RWPE2 (cell line): ENCODE measurements around the gene NBPF1.
A peak's percentile ranks its signal among the peaks of the same experiment; 100 is the strongest.
"Not testable (repeated sequence)": the region's sequence is repeated elsewhere in the genome, so short reads cannot be mapped to it uniquely, and the experiment has no call there.

Source experiments
- ATAC-seq: fragments of 200-7000 bp; cut with Tn5 transposase; 3 replicates; pipeline ENCODE4 v1.9.1; 2021; ENCODE audit warnings: low read depth
- DNase-seq: peaks from one replicate; pipeline ENCODE4 v3.0.0-alpha.2; 2020; ENCODE audit warnings: low spot score
- H3K27ac ChIP-seq: fragments of 450-650 bp; 2 replicates; pipeline ENCODE4 v1.5.1; 2017; ENCODE audit warnings: mild to moderate bottlenecking; ENCODE audit not compliant: poor library complexity, severe bottlenecking
- H3K27me3 ChIP-seq: fragments of 250-450 bp; sonication (Bioruptor Pico); 2 replicates; pipeline ENCODE4 v1.5.1; 2021; ENCODE audit warnings: mild to moderate bottlenecking, moderate library complexity; ENCODE audit not compliant: insufficient read depth, poor library complexity, severe bottlenecking
- H3K36me3 ChIP-seq: fragments of 250-450 bp; sonication (Bioruptor Pico); 2 replicates; pipeline ENCODE4 v1.5.1; 2020; ENCODE audit warnings: low read depth, mild to moderate bottlenecking, moderate library complexity
- H3K4me1 ChIP-seq: fragments of 250-450 bp; sonication (Bioruptor Pico); 2 replicates; pipeline ENCODE4 v1.5.1; 2021; ENCODE audit warnings: mild to moderate bottlenecking, moderate library complexity; ENCODE audit not compliant: insufficient read depth, poor library complexity, severe bottlenecking
- H3K4me3 ChIP-seq: fragments of 250-450 bp; sonication (Bioruptor Pico); 2 replicates; pipeline ENCODE4 v1.5.1; 2021; ENCODE audit warnings: mild to moderate bottlenecking, moderate library complexity; ENCODE audit not compliant: severe bottlenecking
- H3K9me3 ChIP-seq: fragments of 250-450 bp; sonication (Bioruptor Pico); 2 replicates; pipeline ENCODE4 v1.5.1; 2021; ENCODE audit warnings: mild to moderate bottlenecking, moderate library complexity; ENCODE audit not compliant: severe bottlenecking
- TF ChIP-seq, protein P1 (sequence below): fragments of 450-650 bp; IDR thresholded peaks from one replicate; pipeline ENCODE4 v1.5.1; 2017; ENCODE audit warnings: mild to moderate bottlenecking, moderate library complexity; ENCODE audit not compliant: poor library complexity, severe bottlenecking

The NBPF1 gene

GRCh38 chr1:16521288-16521583 is 92.1 kb downstream of the NBPF1 start:
- ATAC-seq (no peak), DNase-seq (no peak)
- Histone ChIP-seq H3K36me3 (no peaks in the 10 kb centered on the region), H3K27me3 (no peaks in the 10 kb centered on the region), H3K4me3 (no peak overlapping the region), H3K27ac (no peak overlapping the region), H3K9me3 (no peaks in the 10 kb centered on the region), H3K4me1 (no peaks in the 10 kb centered on the region)
- TF ChIP-seq, protein P1, sequence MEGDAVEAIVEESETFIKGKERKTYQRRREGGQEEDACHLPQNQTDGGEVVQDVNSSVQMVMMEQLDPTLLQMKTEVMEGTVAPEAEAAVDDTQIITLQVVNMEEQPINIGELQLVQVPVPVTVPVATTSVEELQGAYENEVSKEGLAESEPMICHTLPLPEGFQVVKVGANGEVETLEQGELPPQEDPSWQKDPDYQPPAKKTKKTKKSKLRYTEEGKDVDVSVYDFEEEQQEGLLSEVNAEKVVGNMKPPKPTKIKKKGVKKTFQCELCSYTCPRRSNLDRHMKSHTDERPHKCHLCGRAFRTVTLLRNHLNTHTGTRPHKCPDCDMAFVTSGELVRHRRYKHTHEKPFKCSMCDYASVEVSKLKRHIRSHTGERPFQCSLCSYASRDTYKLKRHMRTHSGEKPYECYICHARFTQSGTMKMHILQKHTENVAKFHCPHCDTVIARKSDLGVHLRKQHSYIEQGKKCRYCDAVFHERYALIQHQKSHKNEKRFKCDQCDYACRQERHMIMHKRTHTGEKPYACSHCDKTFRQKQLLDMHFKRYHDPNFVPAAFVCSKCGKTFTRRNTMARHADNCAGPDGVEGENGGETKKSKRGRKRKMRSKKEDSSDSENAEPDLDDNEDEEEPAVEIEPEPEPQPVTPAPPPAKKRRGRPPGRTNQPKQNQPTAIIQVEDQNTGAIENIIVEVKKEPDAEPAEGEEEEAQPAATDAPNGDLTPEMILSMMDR, result no peak

DNA sequence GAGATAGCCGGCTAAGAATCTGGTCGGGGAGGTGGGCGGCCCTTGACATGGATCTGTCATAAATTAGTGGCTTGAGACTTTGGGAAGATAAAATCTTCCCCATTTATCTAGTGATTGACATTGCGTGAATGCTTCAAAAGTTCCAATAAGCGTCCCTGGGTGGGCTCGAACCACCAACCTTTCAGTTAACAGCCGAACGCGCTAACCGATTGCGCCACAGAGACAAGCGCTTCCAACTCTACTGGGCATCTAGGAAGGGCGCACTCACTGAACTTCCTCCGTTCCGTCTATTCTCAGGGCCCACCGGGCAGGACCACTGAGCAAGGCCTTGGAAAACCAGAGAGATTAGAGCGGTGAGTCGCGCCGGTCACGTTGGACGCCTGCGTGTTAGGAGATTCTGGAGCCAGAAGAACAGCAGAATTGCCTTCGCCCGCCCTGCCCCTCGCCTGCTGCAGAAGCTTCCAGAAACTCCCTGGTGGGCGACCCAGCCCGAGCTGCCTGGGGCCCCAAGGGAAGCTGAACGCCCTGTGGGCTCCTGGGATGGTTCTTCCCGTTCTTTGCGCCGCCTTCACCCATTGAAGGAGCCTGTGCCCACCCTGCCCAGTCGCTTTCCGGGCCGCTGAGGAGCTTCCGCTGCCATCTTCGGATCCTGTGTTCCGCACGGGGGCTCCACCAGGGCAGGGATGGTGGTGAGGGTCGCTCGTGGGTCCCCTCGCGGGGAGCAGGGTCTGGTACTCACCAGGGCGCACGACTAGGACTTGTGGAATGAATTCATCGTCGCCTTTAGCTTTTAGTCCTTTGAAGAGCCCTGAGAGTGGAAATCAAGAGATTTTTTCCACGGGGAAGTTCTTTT is 92.7 kb downstream of the NBPF1 start:
- not testable (repeated sequence) for H3K9me3 ChIP-seq, H3K4me3 ChIP-seq, H3K27ac ChIP-seq, H3K4me1 ChIP-seq, H3K36me3 ChIP-seq, DNase-seq, H3K27me3 ChIP-seq, ATAC-seq

- DNase-seq, H3K9me3 ChIP-seq, H3K4me3 ChIP-seq, ATAC-seq, H3K27me3 ChIP-seq, H3K36me3 ChIP-seq, H3K27ac ChIP-seq, H3K4me1 ChIP-seq: not testable (repeated sequence)
Observed at GRCh38 chr1:16519255-16519951, 94.0 kb downstream of the NBPF1 start.

GRCh38 chr1:16518913-16519254 is 94.5 kb downstream of the NBPF1 start:
- H3K36me3 ChIP-seq, H3K4me1 ChIP-seq, DNase-seq, H3K27me3 ChIP-seq, H3K27ac ChIP-seq, ATAC-seq, H3K4me3 ChIP-seq, H3K9me3 ChIP-seq: not testable (repeated sequence)

GRCh38 chr1:16516694-16517410 is 96.5 kb downstream of the NBPF1 start:
- not testable (repeated sequence) for H3K27me3 ChIP-seq, H3K4me1 ChIP-seq, H3K36me3 ChIP-seq, H3K27ac ChIP-seq, DNase-seq, H3K9me3 ChIP-seq, H3K4me3 ChIP-seq, ATAC-seq

GRCh38 chr1:16514107-16515055 is 99.0 kb downstream of the NBPF1 start, which contains the start of gene RNU1-1:
RNU1-1 (minus strand) TSS chr1:16514285.
- H3K4me3 ChIP-seq, result peak within 1 kb of the TSS; percentile 30
- H3K27ac ChIP-seq, H3K27me3 ChIP-seq, DNase-seq, H3K9me3 ChIP-seq, H3K4me1 ChIP-seq, H3K36me3 ChIP-seq: not testable (repeated sequence)
- ATAC-seq, result peak; percentile 39; the same call in 2 of the 3 replicates

DNA sequence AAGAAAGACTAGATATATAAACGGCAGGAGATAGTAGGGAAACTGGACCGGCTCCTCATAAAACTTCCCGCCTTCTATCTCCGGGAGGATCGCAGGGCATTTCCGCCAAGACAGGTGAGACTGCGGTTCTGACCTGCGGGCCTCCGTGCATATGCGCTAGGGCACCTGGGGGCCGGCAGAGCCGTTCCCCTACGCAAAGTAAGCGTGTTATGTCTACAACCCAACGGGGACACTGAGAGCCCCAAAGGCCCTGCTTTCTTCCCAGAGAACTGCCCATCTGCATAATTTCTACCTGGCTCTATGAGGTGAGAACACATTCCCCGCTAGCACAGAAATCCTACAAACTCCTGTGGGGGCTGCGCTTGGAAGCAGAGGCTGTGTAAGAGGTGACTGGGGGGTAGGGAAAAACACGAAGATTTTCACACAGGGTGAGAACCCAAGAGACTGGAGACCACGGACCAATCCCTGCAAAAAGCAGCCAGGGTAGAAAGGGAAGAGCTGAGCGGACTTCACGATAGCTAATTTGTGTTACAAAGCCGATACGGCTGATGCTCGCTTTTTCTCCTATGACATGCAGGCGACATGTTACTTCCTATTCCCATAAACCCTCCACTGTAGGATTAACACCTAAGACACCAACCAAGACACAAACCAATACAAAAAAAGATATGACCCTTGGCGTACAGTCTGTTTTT is 99.8 kb downstream of the NBPF1 start:
- H3K4me1 ChIP-seq, H3K4me3 ChIP-seq, H3K27ac ChIP-seq, H3K36me3 ChIP-seq, DNase-seq, H3K9me3 ChIP-seq, H3K27me3 ChIP-seq: not testable (repeated sequence)
- ATAC-seq, result peak; percentile 98

DNA sequence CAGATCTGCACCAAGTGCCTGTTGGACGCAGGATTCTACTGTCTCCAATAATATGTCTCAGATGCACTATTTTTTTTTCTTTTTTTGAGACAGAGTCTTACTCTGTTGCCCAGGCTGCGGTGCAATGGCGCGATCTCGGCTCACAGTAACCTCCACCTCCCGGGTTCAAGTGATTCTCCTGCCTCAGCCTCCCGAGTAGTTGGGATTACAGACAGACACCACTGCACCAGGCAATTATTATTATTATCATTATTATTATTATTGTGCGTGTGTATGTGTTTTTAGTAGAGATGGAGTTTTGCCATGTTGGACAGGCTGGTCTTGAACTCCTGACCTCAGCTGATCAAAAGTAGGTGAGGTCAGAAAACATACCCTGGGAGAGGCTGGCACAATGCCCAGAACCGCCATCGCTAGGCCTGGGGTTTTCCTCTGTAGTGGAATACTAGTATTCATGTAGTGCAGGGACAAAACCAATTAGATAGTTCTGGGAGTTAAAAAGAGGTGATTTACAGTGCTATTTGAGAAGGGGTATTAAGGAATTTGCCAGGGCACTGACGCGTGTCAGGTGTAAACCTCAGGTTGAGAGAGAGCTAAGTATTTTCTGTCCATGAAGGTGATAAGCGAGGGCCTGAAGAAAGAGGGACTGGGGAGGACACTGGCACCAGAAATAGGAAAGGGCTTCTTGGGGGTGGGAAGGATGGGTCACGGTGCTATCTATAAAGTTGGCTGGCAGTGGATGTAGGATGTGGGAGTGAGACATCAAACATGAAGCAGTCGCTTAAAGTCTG is 100.5 kb downstream of the NBPF1 start:
- not testable (repeated sequence) for H3K27ac ChIP-seq, H3K9me3 ChIP-seq, H3K4me1 ChIP-seq, H3K4me3 ChIP-seq, DNase-seq, H3K36me3 ChIP-seq, H3K27me3 ChIP-seq
- peak; percentile 6; the same call in 1 of the 3 replicates for ATAC-seq
